H9 (cell line): Measurements from ENCODE around the gene TRIM44. TPM values are rescaled to one million over a fixed set of nuclear protein-coding genes. Genes with fewer than 3 reads are reported as not detected.

ENCODE experiments used
- DNase-seq: peaks from one replicate; pipeline ENCODE4 v3.0.0-alpha.2; 2017
- H2AFZ ChIP-seq: one replicate; pipeline ENCODE4 v1.6.1; 2013; ENCODE audit warnings: mild to moderate bottlenecking, low read length, control low read depth, moderate library complexity
- H2AK5ac ChIP-seq: 2 replicates; pipeline ENCODE4 v1.6.1; 2013; ENCODE audit warnings: low read length, control low read depth, mixed read lengths; ENCODE audit not compliant: insufficient read length
- H2BK120ac ChIP-seq: one replicate; pipeline ENCODE4 v1.6.1; 2013; ENCODE audit warnings: low read depth, mild to moderate bottlenecking, low read length, control low read depth, inconsistent platforms; ENCODE audit not compliant: poor library complexity, severe bottlenecking
- H2BK12ac ChIP-seq: 2 replicates; pipeline ENCODE4 v1.6.1; 2013; ENCODE audit warnings: low read length, control low read depth, mixed read lengths, low read depth; ENCODE audit not compliant: insufficient read length
- H2BK15ac ChIP-seq: 2 replicates; pipeline ENCODE4 v1.6.1; 2013; ENCODE audit warnings: low read depth, low read length, control low read depth
- H2BK20ac ChIP-seq: one replicate; pipeline ENCODE4 v1.6.1; 2013; ENCODE audit warnings: low read depth, mild to moderate bottlenecking, low read length, control low read depth, inconsistent platforms; ENCODE audit not compliant: poor library complexity, severe bottlenecking
- H2BK5ac ChIP-seq: 2 replicates; pipeline ENCODE4 v1.6.1; 2013; ENCODE audit warnings: low read length, control low read depth, mixed read lengths; ENCODE audit not compliant: insufficient read length
- H3K14ac ChIP-seq: 2 replicates; pipeline ENCODE4 v1.6.1; 2013; ENCODE audit warnings: low read length, control low read depth; ENCODE audit not compliant: insufficient read depth
- H3K18ac ChIP-seq: 2 replicates; pipeline ENCODE4 v1.6.1; 2013; ENCODE audit warnings: low read depth, mild to moderate bottlenecking, mixed read lengths, low read length, control low read depth; ENCODE audit not compliant: insufficient read length
- H3K23ac ChIP-seq: 2 replicates; pipeline ENCODE4 v1.6.1; 2013; ENCODE audit warnings: low read length, control low read depth, mixed read lengths, low read depth; ENCODE audit not compliant: insufficient read length
- H3K23me2 ChIP-seq: 2 replicates; pipeline ENCODE4 v1.6.1; 2013; ENCODE audit warnings: low read depth, mild to moderate bottlenecking, mixed read lengths, low read length, control low read depth; ENCODE audit not compliant: insufficient read length, poor library complexity, severe bottlenecking
- H3K27ac ChIP-seq: 2 replicates; pipeline ENCODE4 v1.5.1; 2013; ENCODE audit warnings: low read length, control low read depth, mixed read lengths, low read depth; ENCODE audit not compliant: insufficient read length
- H3K27me3 ChIP-seq: 2 replicates; pipeline ENCODE4 v1.6.1; 2013; ENCODE audit warnings: low read length, control low read depth, inconsistent platforms; ENCODE audit not compliant: insufficient read depth
- H3K4ac ChIP-seq: 2 replicates; pipeline ENCODE4 v1.6.1; 2013; ENCODE audit warnings: low read depth, mild to moderate bottlenecking, control low read depth, inconsistent platforms, low read length, moderate library complexity
- H3K4me1 ChIP-seq: 2 replicates; pipeline ENCODE4 v1.6.1; 2013; ENCODE audit warnings: low read length, control low read depth, inconsistent platforms; ENCODE audit not compliant: insufficient read depth
- H3K4me2 ChIP-seq: 2 replicates; pipeline ENCODE4 v1.6.1; 2013; ENCODE audit warnings: low read length, control low read depth, mixed read lengths; ENCODE audit not compliant: insufficient read length, insufficient read depth
- H3K56ac ChIP-seq: 2 replicates; pipeline ENCODE4 v1.6.1; 2013; ENCODE audit warnings: low read depth, mild to moderate bottlenecking, mixed read lengths, low read length, control low read depth; ENCODE audit not compliant: insufficient read length
- H3K79me1 ChIP-seq: 2 replicates; pipeline ENCODE4 v1.6.1; 2013; ENCODE audit warnings: low read depth, mild to moderate bottlenecking, moderate library complexity, low read length, control low read depth, inconsistent platforms; ENCODE audit not compliant: insufficient read depth, poor library complexity, severe bottlenecking
- H3K79me2 ChIP-seq: 2 replicates; pipeline ENCODE4 v1.6.1; 2013; ENCODE audit warnings: low read length, control low read depth, inconsistent platforms; ENCODE audit not compliant: insufficient read depth
- H3K9ac ChIP-seq: 2 replicates; pipeline ENCODE4 v1.6.1; 2013; ENCODE audit warnings: low read length, control low read depth, mixed read lengths; ENCODE audit not compliant: insufficient read length; ENCODE audit errors: extremely low read depth
- H3K9me3 ChIP-seq: one replicate; pipeline ENCODE4 v1.6.1; 2013; ENCODE audit warnings: low read depth, low read length, inconsistent platforms; ENCODE audit not compliant: control insufficient read depth
- H3T11ph ChIP-seq: one replicate; pipeline ENCODE4 v1.6.1; 2013; ENCODE audit warnings: mild to moderate bottlenecking, low read length, control low read depth, inconsistent platforms
- H4K20me1 ChIP-seq: one replicate; pipeline ENCODE4 v1.6.1; 2013; ENCODE audit not compliant: control insufficient read depth, insufficient read length, insufficient read depth
- H4K5ac ChIP-seq: 2 replicates; pipeline ENCODE4 v1.6.1; 2013; ENCODE audit warnings: low read depth, mild to moderate bottlenecking, mixed read lengths, low read length, control low read depth; ENCODE audit not compliant: insufficient read length
- H4K8ac ChIP-seq: replicated peaks from 2 replicates; pipeline ENCODE4 v1.6.1; 2013; ENCODE audit warnings: low read length, control low read depth, mixed read lengths, low read depth; ENCODE audit not compliant: insufficient read length
- H4K91ac ChIP-seq: 2 replicates; pipeline ENCODE4 v1.6.1; 2013; ENCODE audit warnings: low read depth, mild to moderate bottlenecking, moderate library complexity, mixed read lengths, low read length, control low read depth; ENCODE audit not compliant: insufficient read length
- H3K27ac Mint-ChIP-seq, 3 experiments: 2 replicates in 2 of 3; 3 replicates in 1 of 3; pipeline ENCODE4 v1.8.0; 2020 to 2021; ENCODE audit warnings: mixed read lengths in 3 of 3, mild to moderate bottlenecking in 1 of 3, moderate library complexity in 1 of 3
- H3K27me3 Mint-ChIP-seq: 2 replicates; pipeline ENCODE4 v1.8.0; 2021; ENCODE audit warnings: low read depth, mild to moderate bottlenecking, moderate library complexity, mixed read lengths
- H3K36me3 Mint-ChIP-seq, 3 experiments: 2 replicates in 2 of 3; 3 replicates in 1 of 3; pipeline ENCODE4 v1.8.0; 2020 to 2021; ENCODE audit warnings: low read depth in 3 of 3, mixed read lengths in 3 of 3; ENCODE audit not compliant: insufficient read depth in 1 of 3
- H3K4me1 Mint-ChIP-seq, 2 experiments: 2 replicates each; pipeline ENCODE4 v1.8.0; 2020; ENCODE audit warnings: mixed read lengths in 2 of 2
- H3K4me3 Mint-ChIP-seq, 2 experiments: 2 replicates in 1 of 2; 3 replicates in 1 of 2; pipeline ENCODE4 v1.8.0; 2020 to 2021; ENCODE audit warnings: mild to moderate bottlenecking in 2 of 2, mixed read lengths in 2 of 2, moderate library complexity in 1 of 2
- H3K9me3 Mint-ChIP-seq, 2 experiments: 2 replicates in 1 of 2; 3 replicates in 1 of 2; pipeline ENCODE4 v1.8.0; 2020; ENCODE audit warnings: mild to moderate bottlenecking in 2 of 2, mixed read lengths in 2 of 2, moderate library complexity in 1 of 2
- WGBS: extraction: QIAGEN DNeasy Blood & Tissue Kit; methylation state at CpG from one replicate; pipeline ENCODE4 v1.1.7; 2013; ENCODE audit warnings: missing lambda C conversion rate, low lambda C conversion rate, mixed read lengths; ENCODE audit not compliant: insufficient read length; ENCODE audit errors: extremely low coverage; 5-methylcytosine and 5-hydroxymethylcytosine counted together
- total RNA-seq: library from RNA; stranded (reverse); gene quantifications from 2 replicates; pipeline ENCODE4 v1.2.1, GENCODE V29; 2021
- TF ChIP-seq, protein P1 (sequence below): fragments of 200-600 bp; sonication (generic); conservative IDR thresholded peaks from 3 replicates; pipeline ENCODE4 v1.8.0; 2021; ENCODE audit warnings: antibody characterized with exemption, mild to moderate bottlenecking

The TRIM44 gene
- total RNA-seq, 1 experiment from 2014 or later, result 37.7 TPM

DNA sequence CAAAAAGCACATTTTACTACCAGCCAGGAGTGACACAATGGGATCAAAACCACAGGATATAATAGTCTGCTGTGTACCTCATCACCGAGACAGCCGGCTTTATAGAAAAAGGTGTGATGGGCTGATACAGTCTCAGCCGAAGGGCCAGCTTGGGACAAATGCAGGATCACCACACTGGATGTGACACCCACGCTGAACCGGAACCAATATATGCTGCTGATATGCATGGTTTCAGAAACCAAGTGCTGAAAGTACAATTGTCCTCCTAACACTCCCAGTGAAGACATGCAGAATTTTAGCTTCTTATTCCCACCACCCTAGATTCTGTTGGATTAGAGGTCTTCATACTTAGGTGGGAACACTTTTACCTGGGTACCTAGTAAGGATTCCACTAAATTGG is 184.3 kb downstream of the TRIM44 start:
- H3K23ac ChIP-seq, result no peak overlapping the region
- Mint-ChIP-seq H3K9me3 (no peaks in the 10 kb centered on the region), H3K36me3 (no peaks in the 10 kb centered on the region), H3K27ac (no peak overlapping the region), H3K4me1 (peaks cover 0 to 3% of the 10 kb centered on the region in 2 experiments; a peak in 1 of 4 replicates), H3K4me3 (no peak overlapping the region), H3K27me3 (peaks cover 8% of the 10 kb centered on the region)
- H3K4me2 ChIP-seq, result no peak overlapping the region
- no peak overlapping the region for H3T11ph ChIP-seq
- H3K9me3 ChIP-seq, result no peaks in the 10 kb centered on the region
- H3K27me3 ChIP-seq, result no peaks in the 10 kb centered on the region
- no peak overlapping the region for H4K8ac ChIP-seq
- H2AK5ac ChIP-seq, result no peak overlapping the region
- H2BK120ac ChIP-seq, result no peak overlapping the region
- H2AFZ ChIP-seq, result no peak overlapping the region
- no CpG with 5 or more reads among the region's 5 CpGs for WGBS
- no peaks in the 10 kb centered on the region for H3K23me2 ChIP-seq
- H2BK12ac ChIP-seq, result no peak overlapping the region
- H3K14ac ChIP-seq, result no peak overlapping the region
- H3K9ac ChIP-seq, result no peak overlapping the region
- H4K5ac ChIP-seq, result no peak overlapping the region
- no peak overlapping the region for H3K56ac ChIP-seq
- TF ChIP-seq, protein P1, sequence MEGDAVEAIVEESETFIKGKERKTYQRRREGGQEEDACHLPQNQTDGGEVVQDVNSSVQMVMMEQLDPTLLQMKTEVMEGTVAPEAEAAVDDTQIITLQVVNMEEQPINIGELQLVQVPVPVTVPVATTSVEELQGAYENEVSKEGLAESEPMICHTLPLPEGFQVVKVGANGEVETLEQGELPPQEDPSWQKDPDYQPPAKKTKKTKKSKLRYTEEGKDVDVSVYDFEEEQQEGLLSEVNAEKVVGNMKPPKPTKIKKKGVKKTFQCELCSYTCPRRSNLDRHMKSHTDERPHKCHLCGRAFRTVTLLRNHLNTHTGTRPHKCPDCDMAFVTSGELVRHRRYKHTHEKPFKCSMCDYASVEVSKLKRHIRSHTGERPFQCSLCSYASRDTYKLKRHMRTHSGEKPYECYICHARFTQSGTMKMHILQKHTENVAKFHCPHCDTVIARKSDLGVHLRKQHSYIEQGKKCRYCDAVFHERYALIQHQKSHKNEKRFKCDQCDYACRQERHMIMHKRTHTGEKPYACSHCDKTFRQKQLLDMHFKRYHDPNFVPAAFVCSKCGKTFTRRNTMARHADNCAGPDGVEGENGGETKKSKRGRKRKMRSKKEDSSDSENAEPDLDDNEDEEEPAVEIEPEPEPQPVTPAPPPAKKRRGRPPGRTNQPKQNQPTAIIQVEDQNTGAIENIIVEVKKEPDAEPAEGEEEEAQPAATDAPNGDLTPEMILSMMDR, result no peak
- H4K20me1 ChIP-seq, result no peaks in the 10 kb centered on the region
- H3K18ac ChIP-seq, result no peak overlapping the region
- H3K27ac ChIP-seq, result no peak overlapping the region
- no peak overlapping the region for H2BK20ac ChIP-seq
- H3K4me1 ChIP-seq, result no peaks in the 10 kb centered on the region
- no peaks in the 10 kb centered on the region for H3K79me2 ChIP-seq
- no peaks in the 10 kb centered on the region for H3K79me1 ChIP-seq
- no peak overlapping the region for H2BK15ac ChIP-seq
- no peak for DNase-seq
- H4K91ac ChIP-seq, result no peak overlapping the region
- no peak overlapping the region for H2BK5ac ChIP-seq
- H3K4ac ChIP-seq, result no peak overlapping the region
